Gastroesophageal sphincter (tissue), 3 donors: ENCODE measurements around the gene DYNC1I1.

Experiments used
- CTCF ChIP-seq, 4 experiments: fragments of 200-600 bp in 2 of 4; fragments of 450-650 bp in 2 of 4; sonication (generic) in 1 of 4; IDR thresholded peaks; one replicate each; pipeline ENCODE4 v1.5.1; 2017 to 2019; ENCODE audit warnings: antibody characterized with exemption in 4 of 4, mild to moderate bottlenecking in 2 of 4, moderate library complexity in 2 of 4
- EP300 ChIP-seq: sonication (generic); formaldehyde crosslinking; IDR thresholded peaks from one replicate; pipeline ENCODE4 v1.6.1; 2017; ENCODE audit warnings: antibody characterized with exemption, mild to moderate bottlenecking
- POLR2A ChIP-seq, 2 donors: fragments of 450-650 bp; IDR thresholded peaks; one replicate each; pipeline ENCODE4 v1.6.1; 2017; ENCODE audit warnings: antibody characterized with exemption in 2 of 2, mild to moderate bottlenecking in 2 of 2, moderate library complexity in 1 of 2
- POLR2AphosphoS5 ChIP-seq: sonication (generic); formaldehyde crosslinking; IDR thresholded peaks from one replicate; pipeline ENCODE4 v1.6.1; 2017; ENCODE audit warnings: antibody characterized with exemption

- peak in 1 of 2 donors; percentile 17 for TF ChIP-seq POLR2A (IDR thresholded peaks at IDR 0.05)
- peak; percentile 70 for TF ChIP-seq POLR2AphosphoS5
- no peak for TF ChIP-seq CTCF (IDR thresholded peaks at IDR 0.05)
- no peak for TF ChIP-seq EP300
These were observed 622 bp downstream of the DYNC1I1 start for GRCh38 chr7:95772771-95773581.
